Liver (tissue), 9 donors: ENCODE measurements around the gene C10orf53. TPM values are rescaled to one million over a fixed set of nuclear protein-coding genes. Genes with fewer than 3 reads are reported as not detected.

Experiments used
- DNase-seq: peaks from one replicate; pipeline ENCODE4 v3.0.0-alpha.2; 2017; ENCODE audit warnings: low spot score
- H3K27ac ChIP-seq, 2 donors: one replicate each; pipeline ENCODE4 v1.7.0; 2013; ENCODE audit warnings: inconsistent platforms in 2 of 2, low read length in 2 of 2, control low read depth in 1 of 2, low read depth in 1 of 2, mild to moderate bottlenecking in 1 of 2
- H3K27me3 ChIP-seq, 4 donors: one replicate each; pipeline versions ENCODE4 v1.6.1 to v1.7.0; 2013; ENCODE audit warnings: low read length in 3 of 4, inconsistent platforms in 1 of 4, mild to moderate bottlenecking in 1 of 4, moderate library complexity in 1 of 4; ENCODE audit not compliant: control insufficient read depth in 4 of 4, insufficient read depth in 4 of 4
- H3K36me3 ChIP-seq, 4 donors: one replicate each; pipeline versions ENCODE4 v1.6.1 to v1.7.0; 2013; ENCODE audit warnings: low read length in 3 of 4, mild to moderate bottlenecking in 3 of 4, low read depth in 1 of 4, moderate library complexity in 1 of 4; ENCODE audit not compliant: control insufficient read depth in 4 of 4, insufficient read depth in 3 of 4
- H3K4me1 ChIP-seq, 4 donors: one replicate each; pipeline versions ENCODE4 v1.6.1 to v1.7.0; 2013; ENCODE audit warnings: low read length in 3 of 4, mild to moderate bottlenecking in 3 of 4, moderate library complexity in 1 of 4; ENCODE audit not compliant: control insufficient read depth in 4 of 4, insufficient read depth in 4 of 4
- H3K4me3 ChIP-seq, 3 donors: one replicate each; pipeline versions ENCODE4 v1.6.1 to v1.7.0; 2013; ENCODE audit warnings: low read length in 3 of 3, control low read depth in 1 of 3, low read depth in 1 of 3, mild to moderate bottlenecking in 1 of 3
- H3K9ac ChIP-seq, 2 donors: one replicate each; pipeline ENCODE4 v1.7.0; 2013; ENCODE audit warnings: low read length in 2 of 2, mild to moderate bottlenecking in 2 of 2, moderate library complexity in 2 of 2, control low read depth in 1 of 2, low read depth in 1 of 2
- H3K9me3 ChIP-seq, 4 donors: one replicate each; pipeline versions ENCODE4 v1.6.1 to v1.7.0; 2013; ENCODE audit warnings: low read length in 3 of 4; ENCODE audit not compliant: control insufficient read depth in 4 of 4
- ATF3 ChIP-seq: IDR thresholded peaks from 2 replicates; pipeline ENCODE4 v1.6.1; 2016; ENCODE audit warnings: antibody characterized with exemption
- FOXA1 ChIP-seq: IDR thresholded peaks from 2 replicates; pipeline ENCODE4 v1.6.1; 2016; ENCODE audit warnings: antibody characterized with exemption
- FOXA2 ChIP-seq: IDR thresholded peaks from 2 replicates; pipeline ENCODE4 v1.6.1; 2016; ENCODE audit warnings: antibody characterized with exemption
- GABPA ChIP-seq, 2 donors: IDR thresholded peaks in 1 of 2; conservative IDR thresholded peaks in 1 of 2; 2 replicates each; pipeline ENCODE4 v1.6.1; 2016; ENCODE audit warnings: antibody characterized with exemption in 2 of 2, mild to moderate bottlenecking in 1 of 2, moderate library complexity in 1 of 2
- HNF4A ChIP-seq, 2 donors: conservative IDR thresholded peaks; 2 replicates each; pipeline ENCODE4 v1.6.1; 2016; ENCODE audit warnings: antibody characterized with exemption in 2 of 2, mild to moderate bottlenecking in 2 of 2
- HNF4G ChIP-seq: IDR thresholded peaks from 2 replicates; pipeline ENCODE4 v1.6.1; 2016; ENCODE audit warnings: antibody characterized with exemption
- JUND ChIP-seq, 2 donors: IDR thresholded peaks; 2 replicates each; pipeline ENCODE4 v1.6.1; 2016; ENCODE audit warnings: antibody characterized with exemption in 2 of 2
- NR2F2 ChIP-seq: IDR thresholded peaks from 2 replicates; pipeline ENCODE4 v1.6.1; 2016; ENCODE audit warnings: antibody characterized with exemption
- RXRA ChIP-seq, 2 donors: IDR thresholded peaks; 2 replicates each; pipeline ENCODE4 v1.6.1; 2017 to 2018; ENCODE audit warnings: antibody characterized with exemption in 2 of 2, mild to moderate bottlenecking in 1 of 2
- SP1 ChIP-seq: IDR thresholded peaks from 2 replicates; pipeline ENCODE4 v1.6.1; 2018; ENCODE audit warnings: antibody characterized with exemption, mild to moderate bottlenecking
- TAF1 ChIP-seq: conservative IDR thresholded peaks from 2 replicates; pipeline ENCODE4 v1.6.1; 2016; ENCODE audit warnings: antibody characterized with exemption, mild to moderate bottlenecking
- YY1 ChIP-seq: IDR thresholded peaks from 2 replicates; pipeline ENCODE4 v1.6.1; 2016; ENCODE audit warnings: antibody characterized with exemption, mild to moderate bottlenecking
- WGBS: extraction: QIAGEN DNeasy Blood & Tissue Kit; methylation state at CpG from one replicate; pipeline ENCODE4 v1.1.7; 2013; 5-methylcytosine and 5-hydroxymethylcytosine counted together
- polyA plus RNA-seq, 2 donors: library from polyadenylated mRNA; stranded (reverse) in 1 of 2; unstranded in 1 of 2; fragments of 200-250 nt in 1 of 2; fragments of >200 nt in 1 of 2; fragmentation: Nextera tagmentation in 1 of 2; extraction: Ambion mirVana in 1 of 2; gene quantifications; one replicate each; pipeline versions ENCODE4 v1.2.1 to v1.2.3, GENCODE V29; 2013 to 2015
- total RNA-seq, 2 donors: library from RNA; depleted of rRNA; stranded (reverse); fragments of >200 nt; gene quantifications; one replicate each; pipeline ENCODE4 v1.2.3, GENCODE V29; 2014
- TF ChIP-seq, protein P1 (sequence below): IDR thresholded peaks from 2 replicates; pipeline ENCODE4 v1.6.1; 2016; ENCODE audit warnings: antibody characterized with exemption
- TF ChIP-seq, protein P2 (sequence below): fragments of 150-350 bp; IDR thresholded peaks from 2 replicates; pipeline ENCODE4 v1.5.1; 2017; ENCODE audit warnings: improper control_type of control experiment, low read depth, low read length; ENCODE audit not compliant: missing input control
- TF ChIP-seq, protein P3 (sequence below): IDR thresholded peaks from 2 replicates; pipeline ENCODE4 v1.6.1; 2016; ENCODE audit warnings: antibody characterized with exemption
- TF ChIP-seq, protein P4 (sequence below): IDR thresholded peaks from 2 replicates; pipeline ENCODE4 v1.6.1; 2016; ENCODE audit warnings: antibody characterized with exemption, mild to moderate bottlenecking
- donor health status: healthy.
- donor health status: healthy.
- donor health status: healthy.
- donor health status: healthy.
- donor health status: healthy.

C10orf53 gene
- total and polyA plus RNA-seq, 4 donors, result not detected

DNA sequence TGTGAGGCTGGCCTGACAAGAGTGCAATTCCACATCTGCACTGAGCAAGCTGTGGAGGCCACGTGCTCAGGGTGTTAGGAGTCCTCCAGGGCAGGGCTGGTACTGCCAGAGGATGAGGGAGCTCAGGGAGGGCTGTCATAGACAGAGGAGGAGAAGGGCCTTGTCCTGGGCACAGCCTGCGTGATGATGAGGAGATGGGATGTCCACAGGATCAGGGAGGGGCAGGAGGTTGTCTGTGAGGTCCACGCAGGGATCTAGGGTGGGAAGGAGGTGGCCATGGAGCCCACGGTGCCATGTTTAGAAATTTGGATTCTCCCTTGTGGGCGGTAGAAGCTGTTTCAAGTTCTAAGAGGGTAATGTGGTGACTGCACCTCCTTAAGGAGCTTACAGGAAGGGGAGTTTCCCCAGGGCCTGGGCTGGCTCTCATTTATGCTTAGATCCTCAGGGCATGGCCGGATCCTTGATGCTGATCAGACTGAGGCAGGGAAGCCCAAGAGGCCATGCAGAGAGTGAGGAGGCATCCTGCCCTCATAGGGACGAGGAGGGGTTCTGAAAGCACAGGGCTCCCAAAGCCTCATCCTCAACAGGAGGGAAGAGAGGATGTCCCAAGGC is 35.3 kb upstream of the C10orf53 start:
- Histone ChIP-seq H3K27me3 (peaks cover 0 to 9% (median 2%) of the 10 kb centered on the region in 4 donors), H3K9me3 (peaks cover 0 to 3% (median 0%) of the 10 kb centered on the region in 4 donors), H3K4me3 (no peak overlapping the region), H3K27ac (no peak overlapping the region), H3K9ac (no peak overlapping the region), H3K36me3 (no peaks in the 10 kb centered on the region), H3K4me1 (no peaks in the 10 kb centered on the region)
- TF ChIP-seq HNF4G (no peak), FOXA1 (no peak), NR2F2 (no peak), RXRA (IDR thresholded peaks at IDR 0.05) (no peak), JUND (IDR thresholded peaks at IDR 0.05) (no peak), SP1 (no peak), YY1 (no peak), HNF4A (conservative IDR thresholded peaks at IDR 0.05) (no peak), FOXA2 (no peak), TAF1 (no peak)
- TF ChIP-seq, protein P1, sequence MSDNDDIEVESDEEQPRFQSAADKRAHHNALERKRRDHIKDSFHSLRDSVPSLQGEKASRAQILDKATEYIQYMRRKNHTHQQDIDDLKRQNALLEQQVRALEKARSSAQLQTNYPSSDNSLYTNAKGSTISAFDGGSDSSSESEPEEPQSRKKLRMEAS, result no peak
- TF ChIP-seq, protein P2, sequence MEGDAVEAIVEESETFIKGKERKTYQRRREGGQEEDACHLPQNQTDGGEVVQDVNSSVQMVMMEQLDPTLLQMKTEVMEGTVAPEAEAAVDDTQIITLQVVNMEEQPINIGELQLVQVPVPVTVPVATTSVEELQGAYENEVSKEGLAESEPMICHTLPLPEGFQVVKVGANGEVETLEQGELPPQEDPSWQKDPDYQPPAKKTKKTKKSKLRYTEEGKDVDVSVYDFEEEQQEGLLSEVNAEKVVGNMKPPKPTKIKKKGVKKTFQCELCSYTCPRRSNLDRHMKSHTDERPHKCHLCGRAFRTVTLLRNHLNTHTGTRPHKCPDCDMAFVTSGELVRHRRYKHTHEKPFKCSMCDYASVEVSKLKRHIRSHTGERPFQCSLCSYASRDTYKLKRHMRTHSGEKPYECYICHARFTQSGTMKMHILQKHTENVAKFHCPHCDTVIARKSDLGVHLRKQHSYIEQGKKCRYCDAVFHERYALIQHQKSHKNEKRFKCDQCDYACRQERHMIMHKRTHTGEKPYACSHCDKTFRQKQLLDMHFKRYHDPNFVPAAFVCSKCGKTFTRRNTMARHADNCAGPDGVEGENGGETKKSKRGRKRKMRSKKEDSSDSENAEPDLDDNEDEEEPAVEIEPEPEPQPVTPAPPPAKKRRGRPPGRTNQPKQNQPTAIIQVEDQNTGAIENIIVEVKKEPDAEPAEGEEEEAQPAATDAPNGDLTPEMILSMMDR, result no peak
- TF ChIP-seq, protein P3, sequence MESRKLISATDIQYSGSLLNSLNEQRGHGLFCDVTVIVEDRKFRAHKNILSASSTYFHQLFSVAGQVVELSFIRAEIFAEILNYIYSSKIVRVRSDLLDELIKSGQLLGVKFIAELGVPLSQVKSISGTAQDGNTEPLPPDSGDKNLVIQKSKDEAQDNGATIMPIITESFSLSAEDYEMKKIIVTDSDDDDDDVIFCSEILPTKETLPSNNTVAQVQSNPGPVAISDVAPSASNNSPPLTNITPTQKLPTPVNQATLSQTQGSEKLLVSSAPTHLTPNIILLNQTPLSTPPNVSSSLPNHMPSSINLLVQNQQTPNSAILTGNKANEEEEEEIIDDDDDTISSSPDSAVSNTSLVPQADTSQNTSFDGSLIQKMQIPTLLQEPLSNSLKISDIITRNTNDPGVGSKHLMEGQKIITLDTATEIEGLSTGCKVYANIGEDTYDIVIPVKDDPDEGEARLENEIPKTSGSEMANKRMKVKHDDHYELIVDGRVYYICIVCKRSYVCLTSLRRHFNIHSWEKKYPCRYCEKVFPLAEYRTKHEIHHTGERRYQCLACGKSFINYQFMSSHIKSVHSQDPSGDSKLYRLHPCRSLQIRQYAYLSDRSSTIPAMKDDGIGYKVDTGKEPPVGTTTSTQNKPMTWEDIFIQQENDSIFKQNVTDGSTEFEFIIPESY, result no peak
- 75% methylated on average over 7 of the region's 7 CpGs for WGBS
- DNase-seq, result no peak

DNA sequence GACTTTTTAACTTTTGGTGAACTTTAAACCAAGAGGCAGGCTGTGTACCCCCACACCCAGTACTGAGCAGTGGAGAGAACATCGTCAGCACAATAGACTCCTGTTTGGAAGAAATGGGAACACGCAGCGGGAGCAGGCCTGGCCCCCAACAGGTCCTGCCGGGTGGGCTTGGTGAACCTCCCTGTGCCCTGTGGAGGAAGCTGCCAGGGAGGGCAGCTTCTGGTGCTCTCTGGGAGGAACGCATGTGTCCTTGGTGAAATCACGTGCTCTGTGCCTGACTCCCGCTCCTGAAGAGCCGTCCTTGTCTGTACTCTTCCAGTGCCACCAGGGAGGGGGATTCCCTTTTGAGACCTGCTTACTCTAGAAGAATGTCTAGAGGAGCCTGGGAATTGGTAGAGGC is 34.0 kb upstream of the C10orf53 start:
- TF ChIP-seq YY1, result no peak
- Histone ChIP-seq H3K9me3 (peaks cover 0 to under 1% (median 0%) of the 10 kb centered on the region in 4 donors), H3K4me1 (no peaks in the 10 kb centered on the region), H3K27ac (no peak overlapping the region), H3K4me3 (no peak overlapping the region), H3K9ac (no peak overlapping the region), H3K36me3 (no peaks in the 10 kb centered on the region), H3K27me3 (peaks cover 0 to 6% (median 1%) of the 10 kb centered on the region in 4 donors)
- DNase-seq, result no peak
- WGBS, result 82% methylated on average over 8 of the region's 8 CpGs

- DNase-seq, result no peak
Measured at GRCh38 chr10:49645871-49646870, 33.3 kb upstream of the C10orf53 start.

More at GRCh38 chr10:49645871-49646870, 33.3 kb upstream of the C10orf53 start:
- no peaks in the 10 kb centered on the region for H3K36me3 ChIP-seq
- no peak overlapping the region for H3K9ac ChIP-seq
- H3K27ac ChIP-seq, result no peak overlapping the region
- H3K4me1 ChIP-seq, result no peaks in the 10 kb centered on the region
- WGBS, result 89% methylated on average over 22 of the region's 22 CpGs
- H3K27me3 ChIP-seq, result no peaks in the 10 kb centered on the region
- TF ChIP-seq, protein P4, sequence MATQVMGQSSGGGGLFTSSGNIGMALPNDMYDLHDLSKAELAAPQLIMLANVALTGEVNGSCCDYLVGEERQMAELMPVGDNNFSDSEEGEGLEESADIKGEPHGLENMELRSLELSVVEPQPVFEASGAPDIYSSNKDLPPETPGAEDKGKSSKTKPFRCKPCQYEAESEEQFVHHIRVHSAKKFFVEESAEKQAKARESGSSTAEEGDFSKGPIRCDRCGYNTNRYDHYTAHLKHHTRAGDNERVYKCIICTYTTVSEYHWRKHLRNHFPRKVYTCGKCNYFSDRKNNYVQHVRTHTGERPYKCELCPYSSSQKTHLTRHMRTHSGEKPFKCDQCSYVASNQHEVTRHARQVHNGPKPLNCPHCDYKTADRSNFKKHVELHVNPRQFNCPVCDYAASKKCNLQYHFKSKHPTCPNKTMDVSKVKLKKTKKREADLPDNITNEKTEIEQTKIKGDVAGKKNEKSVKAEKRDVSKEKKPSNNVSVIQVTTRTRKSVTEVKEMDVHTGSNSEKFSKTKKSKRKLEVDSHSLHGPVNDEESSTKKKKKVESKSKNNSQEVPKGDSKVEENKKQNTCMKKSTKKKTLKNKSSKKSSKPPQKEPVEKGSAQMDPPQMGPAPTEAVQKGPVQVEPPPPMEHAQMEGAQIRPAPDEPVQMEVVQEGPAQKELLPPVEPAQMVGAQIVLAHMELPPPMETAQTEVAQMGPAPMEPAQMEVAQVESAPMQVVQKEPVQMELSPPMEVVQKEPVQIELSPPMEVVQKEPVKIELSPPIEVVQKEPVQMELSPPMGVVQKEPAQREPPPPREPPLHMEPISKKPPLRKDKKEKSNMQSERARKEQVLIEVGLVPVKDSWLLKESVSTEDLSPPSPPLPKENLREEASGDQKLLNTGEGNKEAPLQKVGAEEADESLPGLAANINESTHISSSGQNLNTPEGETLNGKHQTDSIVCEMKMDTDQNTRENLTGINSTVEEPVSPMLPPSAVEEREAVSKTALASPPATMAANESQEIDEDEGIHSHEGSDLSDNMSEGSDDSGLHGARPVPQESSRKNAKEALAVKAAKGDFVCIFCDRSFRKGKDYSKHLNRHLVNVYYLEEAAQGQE, result no peak
- no peak for TF ChIP-seq SP1
- no peak for TF ChIP-seq NR2F2
- TF ChIP-seq ATF3, result no peak
- TF ChIP-seq GABPA (IDR thresholded peaks at IDR 0.05 in 1 of 2, conservative IDR thresholded peaks at IDR 0.05 in 1 of 2), result no peak
- H3K9me3 ChIP-seq, result no peaks in the 10 kb centered on the region
- no peak overlapping the region for H3K4me3 ChIP-seq
